Measurements from ENCODE around the gene MYRF. TPM values are rescaled to one million over a fixed set of nuclear protein-coding genes. Genes with fewer than 3 reads are reported as not detected.

MYRF gene
- total RNA-seq, 1 experiment from 2014 or later: 15.3 TPM

DNA sequence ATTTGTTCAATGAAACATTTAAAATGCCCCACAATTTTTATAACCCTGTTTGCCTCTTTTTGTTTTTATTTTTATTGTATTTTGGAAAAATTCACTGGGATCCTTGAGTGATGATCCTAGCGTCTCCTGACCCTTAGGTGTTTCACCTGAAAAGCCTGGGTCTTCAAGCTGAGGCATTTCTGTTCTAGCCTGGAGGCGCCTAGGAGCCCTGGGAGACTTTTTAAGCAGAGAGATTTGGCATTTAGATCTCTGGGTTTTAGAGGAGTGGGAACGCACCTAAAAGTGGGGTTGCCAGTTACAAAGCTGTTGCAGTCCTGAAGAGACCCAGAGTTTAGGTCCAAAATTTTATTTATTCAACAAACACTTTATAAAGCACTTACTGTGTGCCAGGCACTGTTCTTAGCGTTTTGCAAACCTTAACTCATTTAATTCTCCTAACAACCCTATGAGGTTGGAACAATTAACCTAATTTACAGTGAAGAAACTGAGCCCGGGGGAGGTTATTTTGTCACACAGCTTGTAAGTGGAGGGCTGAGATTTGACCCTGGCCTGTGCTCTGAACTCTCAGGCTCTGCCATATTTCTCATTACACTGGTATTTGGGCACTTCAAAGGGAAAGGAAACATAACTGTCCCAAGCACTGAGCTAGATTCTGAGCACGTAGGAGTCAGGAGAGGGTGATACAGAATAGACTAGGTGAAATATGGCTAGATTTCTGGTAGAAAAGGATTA is 65.2 kb downstream of the MYRF start:
- intact Hi-C loops (cut with micrococcal nuclease; ENCODE audit: unreplicated experiment): loop anchor here (1.0 kb wide), 1 partner anchor 11 kb away; the partner anchor contains the start of gene FADS2
- no peaks in the 10 kb centered on the region for H3K9me2 ChIP-seq (ENCODE audit: insufficient read depth)
- H4K20me1 ChIP-seq (ENCODE audit: insufficient read depth): no peaks in the 10 kb centered on the region
- TSS peak; percentile 11 for BruUV-seq (replicated peaks)
- POLR2A ChIA-PET (ENCODE audit: unreplicated experiment): interaction anchor here (0.6 kb wide), 3 partner anchors 218 to 936 kb away, joined by 3 to 17 read pairs (median 6); partner anchors contain the start of gene ZBTB3
- H3F3A ChIP-seq (ENCODE audit: insufficient read depth, low read depth): peaks cover 62% of the 10 kb centered on the region
- H3K36me3 ChIP-seq (ENCODE audit: low read depth): peaks cover 4% of the 10 kb centered on the region
- H3K79me2 ChIP-seq (ENCODE audit: low read depth): peaks cover 32% of the 10 kb centered on the region
- peaks cover 42% of the 10 kb centered on the region for H3K4me1 ChIP-seq (replicated peaks; ENCODE audit: insufficient read depth)
- TF ChIP-seq EZH2 (IDR thresholded peaks at IDR 0.05; ENCODE audit: low read depth): no peak
- TF ChIP-seq, protein P1, sequence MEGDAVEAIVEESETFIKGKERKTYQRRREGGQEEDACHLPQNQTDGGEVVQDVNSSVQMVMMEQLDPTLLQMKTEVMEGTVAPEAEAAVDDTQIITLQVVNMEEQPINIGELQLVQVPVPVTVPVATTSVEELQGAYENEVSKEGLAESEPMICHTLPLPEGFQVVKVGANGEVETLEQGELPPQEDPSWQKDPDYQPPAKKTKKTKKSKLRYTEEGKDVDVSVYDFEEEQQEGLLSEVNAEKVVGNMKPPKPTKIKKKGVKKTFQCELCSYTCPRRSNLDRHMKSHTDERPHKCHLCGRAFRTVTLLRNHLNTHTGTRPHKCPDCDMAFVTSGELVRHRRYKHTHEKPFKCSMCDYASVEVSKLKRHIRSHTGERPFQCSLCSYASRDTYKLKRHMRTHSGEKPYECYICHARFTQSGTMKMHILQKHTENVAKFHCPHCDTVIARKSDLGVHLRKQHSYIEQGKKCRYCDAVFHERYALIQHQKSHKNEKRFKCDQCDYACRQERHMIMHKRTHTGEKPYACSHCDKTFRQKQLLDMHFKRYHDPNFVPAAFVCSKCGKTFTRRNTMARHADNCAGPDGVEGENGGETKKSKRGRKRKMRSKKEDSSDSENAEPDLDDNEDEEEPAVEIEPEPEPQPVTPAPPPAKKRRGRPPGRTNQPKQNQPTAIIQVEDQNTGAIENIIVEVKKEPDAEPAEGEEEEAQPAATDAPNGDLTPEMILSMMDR (conservative IDR thresholded peaks at IDR 0.05): no peak
- no peaks in the 10 kb centered on the region for H3K27me3 ChIP-seq (ENCODE audit: insufficient read depth, low read depth)
- no peak for DNase-seq
- peak overlapping the region; percentile 89 for H2AFZ ChIP-seq
- H3K4me3 ChIP-seq: peak overlapping the region; percentile 95
- H3K9me3 ChIP-seq (ENCODE audit: insufficient read depth, low read depth): no peaks in the 10 kb centered on the region
- H3K27ac ChIP-seq: peak overlapping the region; percentile 80
- peak overlapping the region; percentile 75 for H3K4me2 ChIP-seq
- CTCF ChIA-PET: no interaction called here

DNA sequence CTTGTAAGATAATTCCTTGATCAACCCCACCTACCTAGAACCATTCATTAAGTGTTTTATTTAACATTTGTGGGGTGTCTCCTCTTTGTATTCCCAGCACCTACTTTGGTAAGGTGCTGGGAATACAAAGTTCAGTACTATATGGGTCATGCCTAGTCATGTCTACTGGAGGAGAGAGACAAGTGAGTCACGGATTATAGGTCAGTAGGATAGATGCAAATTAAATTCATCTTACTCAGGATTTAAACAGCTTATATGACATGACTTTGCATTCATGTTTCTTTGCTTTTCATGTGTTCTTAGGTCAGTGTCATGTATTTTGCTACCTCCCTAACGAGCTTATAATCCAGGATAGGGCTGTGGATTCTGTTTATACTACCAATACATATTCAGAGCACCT is 67.7 kb downstream of the MYRF start:
- POLR2A ChIA-PET (ENCODE audit: unreplicated experiment): interaction anchor here (0.6 to 0.7 kb wide), 2 partner anchors 13 to 121 kb away, joined by 5 to 12 read pairs; no protein-coding TSS in a partner anchor
- Histone ChIP-seq H3F3A (ENCODE audit: insufficient read depth, low read depth) (peaks cover 45% of the 10 kb centered on the region), H3K79me2 (ENCODE audit: low read depth) (peaks cover 26% of the 10 kb centered on the region), H3K36me3 (ENCODE audit: low read depth) (no peaks in the 10 kb centered on the region), H3K4me3 (no peak overlapping the region), H3K4me2 (peak overlapping the region; percentile 57), H3K9me2 (ENCODE audit: insufficient read depth) (no peaks in the 10 kb centered on the region), H2AFZ (no peak overlapping the region), H4K20me1 (ENCODE audit: insufficient read depth) (no peaks in the 10 kb centered on the region), H3K27me3 (ENCODE audit: insufficient read depth, low read depth) (no peaks in the 10 kb centered on the region), H3K27ac (peak overlapping the region; percentile 88), H3K9me3 (ENCODE audit: insufficient read depth, low read depth) (no peaks in the 10 kb centered on the region), H3K4me1 (replicated peaks; ENCODE audit: insufficient read depth) (peaks cover 33% of the 10 kb centered on the region)
- intact Hi-C loops (cut with micrococcal nuclease; ENCODE audit: unreplicated experiment): no loop called here
- DNase-seq: peak in 1 of 2 experiments; percentile 49
- CTCF ChIA-PET: interaction anchor here (0.7 kb wide), 1 partner anchor 28 kb away, joined by 3 read pairs; no protein-coding TSS in a partner anchor
- no peak for TF ChIP-seq EZH2 (IDR thresholded peaks at IDR 0.05; ENCODE audit: low read depth)
- TF ChIP-seq, protein P1 (conservative IDR thresholded peaks at IDR 0.05): no peak
- BruUV-seq (replicated peaks): no TSS peak

DNA sequence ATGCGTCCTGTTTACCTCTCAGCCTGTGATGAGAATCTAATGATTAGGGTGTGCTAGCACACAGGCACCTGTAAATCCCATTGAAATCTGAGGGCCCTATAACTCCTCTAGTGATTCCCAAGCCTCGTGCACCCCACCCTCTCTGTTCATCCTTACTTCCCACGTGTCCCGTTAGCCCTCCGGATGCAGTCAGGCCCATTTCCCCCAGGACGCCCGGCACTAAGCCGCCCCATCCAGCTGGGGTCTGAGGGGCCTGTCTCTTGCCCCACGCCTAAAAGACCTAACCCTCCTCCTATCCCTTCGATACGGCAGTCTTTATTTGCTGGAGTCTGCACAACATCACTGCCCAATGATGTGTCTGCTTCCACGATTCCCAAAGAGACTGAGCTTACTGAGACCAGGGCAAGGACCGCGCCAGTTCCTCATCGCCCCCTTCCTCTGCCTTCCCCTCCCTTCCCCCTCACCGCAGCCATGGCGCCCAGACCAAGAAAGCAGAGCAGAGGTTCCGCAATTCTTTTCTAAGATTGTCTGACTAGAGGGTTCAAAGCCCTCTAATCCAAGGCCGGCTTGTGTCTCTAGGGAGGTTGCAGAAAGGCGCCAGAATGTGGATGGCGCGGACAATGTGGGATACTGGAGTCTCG is 74.6 kb downstream of the MYRF start:
- H3K79me2 ChIP-seq (ENCODE audit: low read depth): 0 out of 2 replicates have a peak, but pooled peaks cover 5% of the 10 kb centered on the region
- no peaks in the 10 kb centered on the region for H3K9me2 ChIP-seq (ENCODE audit: insufficient read depth)
- intact Hi-C loops (cut with micrococcal nuclease; ENCODE audit: unreplicated experiment): no loop called here
- no peak overlapping the region for H3K4me2 ChIP-seq
- no peak overlapping the region for H2AFZ ChIP-seq
- H3K36me3 ChIP-seq (ENCODE audit: low read depth): no peaks in the 10 kb centered on the region
- no peaks in the 10 kb centered on the region for H3K4me1 ChIP-seq (replicated peaks; ENCODE audit: insufficient read depth)
- no peaks in the 10 kb centered on the region for H3F3A ChIP-seq (ENCODE audit: insufficient read depth, low read depth)
- no peak for DNase-seq
- no peaks in the 10 kb centered on the region for H3K9me3 ChIP-seq (ENCODE audit: insufficient read depth, low read depth)
- H4K20me1 ChIP-seq (ENCODE audit: insufficient read depth): no peaks in the 10 kb centered on the region
- no peak for TF ChIP-seq EZH2 (IDR thresholded peaks at IDR 0.05; ENCODE audit: low read depth)
- TF ChIP-seq, protein P1 (conservative IDR thresholded peaks at IDR 0.05): no peak
- H3K4me3 ChIP-seq: no peak overlapping the region
- ChIA-PET POLR2A (ENCODE audit: unreplicated experiment) (no interaction called here), CTCF (no interaction called here)
- no peak overlapping the region for H3K27ac ChIP-seq
- H3K27me3 ChIP-seq (ENCODE audit: insufficient read depth, low read depth): no peaks in the 10 kb centered on the region
- BruUV-seq (replicated peaks): TSS peak; percentile 84

Measured in PC-9 (cell line).